Embryonic facial prominence (tissue), 1 donor: ENCODE measurements around the gene PHACTR1.

Experiments used
- DNase-seq: peaks from one replicate; pipeline ENCODE4 v3.0.0-alpha.2; 2016; ENCODE audit errors: extremely low spot score

Gene PHACTR1

GRCh38 chr6:12803486-12803885 lies 86.9 kb downstream of the PHACTR1 start:
- no peak for DNase-seq

DNA sequence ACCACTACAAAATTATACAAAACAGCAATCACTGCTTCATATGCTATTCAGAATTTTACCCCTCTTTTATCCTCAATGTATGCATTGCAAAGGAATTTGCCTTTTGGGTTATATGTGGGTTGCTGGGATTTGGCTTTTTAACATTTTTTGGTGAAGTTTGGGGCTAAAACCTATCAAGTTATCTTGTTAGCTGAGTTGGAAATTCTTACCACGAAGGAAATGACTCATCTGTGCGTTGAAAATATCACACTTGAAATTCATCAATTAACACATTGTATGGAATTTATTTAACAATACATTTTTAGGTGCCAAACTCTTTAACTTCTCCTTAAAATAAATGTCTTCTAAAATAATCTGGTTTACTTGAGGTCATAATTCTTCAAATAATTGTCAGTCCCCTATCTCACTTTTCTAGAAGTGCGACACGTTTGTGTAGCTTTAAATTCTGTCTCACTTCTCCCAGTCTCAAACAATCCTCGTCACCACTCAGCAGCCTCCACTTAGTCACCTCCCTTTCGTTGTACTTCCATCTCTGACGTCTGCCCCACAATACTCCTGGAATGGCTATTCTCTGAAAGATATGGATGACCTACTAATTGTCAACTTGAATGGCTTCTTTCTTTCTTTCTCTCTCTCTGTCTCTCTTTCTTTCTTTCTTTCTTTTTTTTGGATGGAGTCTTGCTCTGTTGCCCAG lies 88.5 kb downstream of the PHACTR1 start:
- no peak for DNase-seq

GRCh38 chr6:12806136-12806535 lies 89.6 kb downstream of the PHACTR1 start:
- DNase-seq, result no peak

DNA sequence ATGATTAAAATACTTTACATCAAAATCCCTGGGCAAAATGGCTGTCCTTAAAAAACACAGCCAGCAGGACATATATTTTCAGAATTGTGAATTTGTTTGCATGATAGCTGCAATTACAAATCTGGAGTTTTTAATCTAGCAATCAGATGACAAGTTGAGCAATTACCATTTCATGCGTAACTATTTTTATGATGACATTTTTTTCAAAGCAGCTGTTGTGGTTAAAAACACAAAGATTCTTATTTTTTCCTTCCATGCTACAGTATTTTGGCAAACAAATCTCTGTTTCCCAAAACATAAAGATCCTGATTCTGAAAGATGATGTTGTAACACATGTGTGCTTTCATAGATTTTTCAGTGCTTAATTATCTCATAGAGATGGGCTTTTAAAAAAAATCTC lies 90.2 kb downstream of the PHACTR1 start:
- DNase-seq, result no peak

DNA sequence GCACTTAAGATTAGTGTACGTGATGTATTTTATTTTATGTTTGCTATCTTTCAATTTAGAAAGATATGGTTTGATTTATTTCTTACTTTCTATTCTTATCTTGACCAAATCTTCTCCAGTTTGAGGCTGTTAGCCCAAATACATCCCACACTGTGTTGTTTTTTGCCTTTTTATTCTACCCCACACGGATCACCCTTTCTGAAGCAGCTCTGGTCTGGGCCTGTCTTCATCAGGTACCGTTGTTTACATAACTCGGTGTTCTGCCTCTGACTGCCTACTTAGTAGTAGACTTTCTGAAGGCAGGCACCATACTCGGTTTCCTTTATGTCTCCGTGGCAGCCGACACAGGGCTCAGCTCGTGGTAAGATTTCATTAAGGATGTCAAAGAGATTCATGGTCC lies 95.0 kb downstream of the PHACTR1 start:
- DNase-seq, result no peak

DNA sequence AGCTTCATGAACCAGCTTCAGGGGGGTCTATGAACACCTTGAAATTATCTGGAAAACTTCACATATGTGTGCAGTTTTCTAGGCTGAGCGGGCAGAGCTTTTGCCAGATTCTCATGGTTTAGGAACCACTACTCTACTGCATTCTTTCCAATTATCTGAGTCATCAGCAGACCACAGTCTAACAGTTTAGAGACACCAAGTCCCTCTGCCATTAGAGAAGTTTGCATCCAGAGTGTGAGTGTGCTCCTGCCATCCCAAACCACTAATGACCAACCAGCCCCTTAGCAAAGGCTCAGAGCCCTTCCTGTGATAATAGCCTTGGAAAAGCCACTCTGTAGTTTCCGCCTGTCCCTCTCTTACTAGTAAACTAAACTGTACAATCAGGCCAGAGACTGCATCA lies 96.8 kb downstream of the PHACTR1 start:
- no peak for DNase-seq

- no peak for DNase-seq
Observed at GRCh38 chr6:12814015-12814414, 97.4 kb downstream of the PHACTR1 start.

DNA sequence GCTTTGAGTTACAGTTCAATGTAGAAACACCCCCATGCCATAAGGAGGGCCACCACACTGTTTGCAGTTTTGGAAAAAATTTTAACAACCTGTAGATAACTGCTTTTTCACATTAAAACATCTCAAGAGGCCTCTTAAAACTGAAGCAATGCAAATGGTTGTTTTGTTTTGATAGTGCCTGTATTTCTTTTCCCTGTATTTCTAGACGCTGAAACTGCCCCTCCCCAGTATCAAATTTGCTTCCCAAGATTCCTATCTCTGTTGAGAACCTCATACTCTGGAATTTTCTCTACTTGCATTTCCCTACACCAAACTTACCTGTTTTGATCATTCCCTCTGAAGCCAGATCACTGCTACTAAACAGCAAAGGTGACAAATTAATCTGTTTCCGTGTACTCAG lies 98.5 kb downstream of the PHACTR1 start:
- DNase-seq, result no peak

- no peak for DNase-seq
Observed at GRCh38 chr6:12815884-12816600, 99.5 kb downstream of the PHACTR1 start.

GRCh38 chr6:12818324-12818723 lies 101.8 kb downstream of the PHACTR1 start:
- DNase-seq, result no peak

- DNase-seq, result no peak
Observed at GRCh38 chr6:12823847-12824246, 107.3 kb downstream of the PHACTR1 start.

- DNase-seq, result no peak
Observed at GRCh38 chr6:12826584-12826983, 110.0 kb downstream of the PHACTR1 start.

GRCh38 chr6:12827921-12828320 lies 111.4 kb downstream of the PHACTR1 start:
- no peak for DNase-seq

- DNase-seq, result no peak
Observed at GRCh38 chr6:12832226-12832735, 115.7 kb downstream of the PHACTR1 start.

DNA sequence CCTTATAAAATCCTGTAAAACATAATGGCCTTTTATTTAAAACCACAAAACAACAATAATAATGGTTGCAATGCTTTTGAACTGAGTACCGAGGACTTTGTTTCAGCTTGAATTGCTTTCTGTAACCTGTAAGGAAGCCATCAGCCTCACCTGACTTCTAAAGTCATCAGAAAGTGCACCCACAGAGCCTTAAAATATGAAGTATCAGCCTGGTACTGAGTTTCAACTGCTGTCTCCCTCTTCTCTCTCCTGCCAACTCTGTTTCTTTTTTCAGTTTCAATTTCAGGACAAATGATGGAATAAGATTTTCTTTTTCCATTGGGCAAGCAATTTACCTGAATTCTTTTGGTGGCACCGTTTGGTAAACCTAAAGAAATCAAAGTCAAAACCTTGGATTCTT lies 119.4 kb downstream of the PHACTR1 start:
- DNase-seq, result no peak

DNA sequence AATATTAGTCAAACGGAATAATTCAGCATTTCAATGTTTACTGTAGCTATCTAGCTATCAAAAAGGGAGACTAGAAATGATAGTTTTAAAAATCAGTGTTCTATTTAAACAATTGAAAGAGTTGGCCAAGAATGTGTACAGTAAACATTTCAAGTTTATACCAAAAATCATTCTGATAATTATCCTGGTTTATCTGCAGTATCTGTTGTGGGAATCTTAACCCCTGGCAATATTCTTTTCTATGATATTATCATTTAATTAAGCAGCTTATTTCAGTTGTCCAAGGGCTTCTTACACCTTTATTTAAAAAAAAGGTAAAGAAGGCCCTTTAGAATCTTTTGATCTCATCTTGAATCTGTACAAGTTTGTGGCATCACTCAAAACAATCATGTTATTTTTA lies 125.1 kb downstream of the PHACTR1 start:
- DNase-seq, result no peak

DNA sequence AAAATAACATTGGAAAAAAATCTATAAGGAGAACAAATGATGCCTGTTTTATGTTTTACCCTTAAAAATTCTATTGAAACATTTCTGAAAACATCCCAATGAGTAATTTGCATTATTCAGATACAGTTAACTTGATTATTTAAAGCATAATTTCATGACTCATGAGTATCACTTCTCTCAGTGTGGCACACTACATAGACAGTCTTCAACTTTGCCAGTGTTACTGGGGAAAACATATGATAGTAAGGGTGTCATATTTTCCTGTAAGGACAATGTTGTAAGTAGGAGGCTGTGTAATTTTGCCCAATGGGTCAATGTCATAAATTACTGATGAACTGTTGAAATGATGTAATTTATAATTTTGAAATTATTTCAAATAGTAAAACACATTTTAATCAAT lies 125.5 kb downstream of the PHACTR1 start:
- DNase-seq, result no peak

- DNase-seq, result no peak
Observed at GRCh38 chr6:12842658-12843057, 126.1 kb downstream of the PHACTR1 start.

- DNase-seq, result peak; percentile 20
Observed at GRCh38 chr6:12844284-12845223, 128.0 kb downstream of the PHACTR1 start.

- DNase-seq, result no peak
Observed at GRCh38 chr6:12845224-12846004, 128.8 kb downstream of the PHACTR1 start.
